ENCODE results near the gene NPDC1.
"Not testable (repeated sequence)": the region's sequence is repeated elsewhere in the genome, so short reads cannot be mapped to it uniquely, and the experiment has no call there.

Gene NPDC1

DNA sequence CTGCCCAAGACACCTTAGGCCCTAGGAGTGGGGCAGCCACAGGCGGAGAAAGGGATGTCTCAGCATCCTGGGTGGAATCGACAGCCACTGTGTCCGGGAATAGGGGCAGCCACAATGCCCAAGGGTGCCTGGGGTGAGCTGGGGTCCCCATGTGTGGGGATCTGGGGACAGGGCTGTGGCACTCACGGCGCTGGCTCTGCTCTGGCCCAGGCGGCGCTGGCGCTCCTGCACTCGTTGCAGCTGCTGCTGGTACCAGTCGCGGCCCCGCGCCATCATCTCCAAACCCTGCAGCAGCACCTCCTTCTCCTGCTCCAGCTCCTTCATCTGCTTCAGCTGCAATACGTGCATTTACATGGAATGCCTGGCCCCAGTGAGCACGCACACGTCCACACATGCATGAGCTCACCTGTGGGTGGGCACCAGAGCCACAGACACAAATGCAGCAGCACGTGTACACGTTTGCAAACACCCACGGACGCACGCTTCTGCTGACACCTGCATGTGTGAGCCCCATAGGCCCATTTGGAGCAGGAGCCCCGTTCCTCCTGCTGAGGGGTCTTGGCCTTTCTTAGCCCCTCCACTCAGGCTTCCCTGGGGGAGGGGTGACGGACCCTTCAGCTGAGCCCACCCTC, 19.5 kb upstream of the NPDC1 start:
- peaks cover 6% of the 10 kb centered on the region for H3K4me1 ChIP-seq
- H3K9me3 ChIP-seq, result no peaks in the 10 kb centered on the region
- H3K4me3 ChIP-seq (ENCODE audit: low read depth, low read length), result no peak overlapping the region
- TF ChIP-seq, protein P1, sequence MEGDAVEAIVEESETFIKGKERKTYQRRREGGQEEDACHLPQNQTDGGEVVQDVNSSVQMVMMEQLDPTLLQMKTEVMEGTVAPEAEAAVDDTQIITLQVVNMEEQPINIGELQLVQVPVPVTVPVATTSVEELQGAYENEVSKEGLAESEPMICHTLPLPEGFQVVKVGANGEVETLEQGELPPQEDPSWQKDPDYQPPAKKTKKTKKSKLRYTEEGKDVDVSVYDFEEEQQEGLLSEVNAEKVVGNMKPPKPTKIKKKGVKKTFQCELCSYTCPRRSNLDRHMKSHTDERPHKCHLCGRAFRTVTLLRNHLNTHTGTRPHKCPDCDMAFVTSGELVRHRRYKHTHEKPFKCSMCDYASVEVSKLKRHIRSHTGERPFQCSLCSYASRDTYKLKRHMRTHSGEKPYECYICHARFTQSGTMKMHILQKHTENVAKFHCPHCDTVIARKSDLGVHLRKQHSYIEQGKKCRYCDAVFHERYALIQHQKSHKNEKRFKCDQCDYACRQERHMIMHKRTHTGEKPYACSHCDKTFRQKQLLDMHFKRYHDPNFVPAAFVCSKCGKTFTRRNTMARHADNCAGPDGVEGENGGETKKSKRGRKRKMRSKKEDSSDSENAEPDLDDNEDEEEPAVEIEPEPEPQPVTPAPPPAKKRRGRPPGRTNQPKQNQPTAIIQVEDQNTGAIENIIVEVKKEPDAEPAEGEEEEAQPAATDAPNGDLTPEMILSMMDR (IDR thresholded peaks at IDR 0.05; ENCODE audit: low read depth, low read length), result no peak
- H3K27me3 ChIP-seq, result no peaks in the 10 kb centered on the region
- DNase-seq, result no peak
- peaks cover 39% of the 10 kb centered on the region for H3K36me3 ChIP-seq

DNA sequence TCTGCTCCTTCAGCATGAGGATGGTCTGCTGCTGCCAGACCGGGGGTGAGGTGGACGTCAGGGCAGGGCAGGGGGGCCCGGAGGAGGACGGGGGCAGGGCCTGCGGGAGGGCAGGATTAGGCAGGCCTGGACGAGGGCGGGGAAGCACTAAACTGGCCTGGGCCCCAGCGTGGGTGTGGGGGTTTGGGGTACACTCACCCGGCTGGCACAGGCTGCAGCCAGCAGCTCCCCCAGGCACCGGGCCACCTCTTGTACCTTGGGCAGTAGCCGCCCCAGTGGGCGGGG, 18.8 kb upstream of the NPDC1 start:
- H3K4me3 ChIP-seq (ENCODE audit: low read depth, low read length), result no peak overlapping the region
- no peaks in the 10 kb centered on the region for H3K9me3 ChIP-seq
- DNase-seq, result no peak
- H3K4me1 ChIP-seq, result peaks cover 6% of the 10 kb centered on the region
- H3K27me3 ChIP-seq, result no peaks in the 10 kb centered on the region
- peaks cover 39% of the 10 kb centered on the region for H3K36me3 ChIP-seq
- TF ChIP-seq, protein P1 (IDR thresholded peaks at IDR 0.05; ENCODE audit: low read depth, low read length), result no peak

DNA sequence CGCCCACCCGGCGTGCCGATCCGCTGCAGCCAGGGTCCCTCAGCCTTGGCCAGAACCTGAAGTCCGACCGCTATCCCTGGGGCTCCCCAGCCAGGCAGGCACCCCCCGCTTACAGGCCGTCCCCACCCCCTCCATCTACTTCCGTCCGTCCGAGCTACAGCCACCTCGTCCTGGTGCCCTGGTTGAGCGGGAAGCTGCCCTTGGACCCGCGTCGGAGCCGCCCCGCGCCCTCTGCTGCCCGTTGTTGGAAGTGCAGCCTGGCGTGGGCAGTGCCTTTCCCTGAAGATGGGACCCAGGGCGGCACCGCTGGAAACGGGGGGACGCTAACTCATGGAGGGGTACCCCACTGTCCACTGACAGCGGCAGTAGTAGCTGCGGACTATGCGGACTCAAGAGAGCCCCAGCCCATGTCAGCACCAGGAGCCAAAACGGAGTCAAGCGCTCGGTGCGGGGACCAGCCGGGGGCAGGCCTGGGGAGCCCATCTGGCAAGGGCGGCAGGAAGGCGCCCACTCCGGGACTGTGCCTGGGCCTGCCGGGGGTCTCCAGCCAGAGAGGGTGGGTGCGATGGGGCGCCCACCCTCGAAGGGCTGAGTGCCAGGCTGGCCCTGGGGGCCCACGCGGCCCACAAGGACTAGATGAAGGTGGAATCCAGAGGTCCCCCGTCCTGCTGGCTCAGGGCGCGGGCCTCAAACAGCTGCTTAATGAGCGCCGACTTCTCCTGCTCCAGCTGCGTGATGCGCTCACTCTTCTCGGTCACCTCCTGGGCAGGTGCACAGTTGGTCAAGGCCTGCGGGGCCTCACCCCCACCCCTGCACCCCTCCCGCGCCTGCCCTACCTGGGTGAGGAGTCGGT, 18.3 kb upstream of the NPDC1 start:
- TF ChIP-seq, protein P1 (IDR thresholded peaks at IDR 0.05; ENCODE audit: low read depth, low read length), result peak; percentile 81
- Histone ChIP-seq H3K36me3 (peaks cover 39% of the 10 kb centered on the region), H3K4me3 (ENCODE audit: low read depth, low read length) (no peak overlapping the region), H3K9me3 (no peaks in the 10 kb centered on the region), H3K27me3 (no peaks in the 10 kb centered on the region), H3K4me1 (peaks cover 6% of the 10 kb centered on the region)
- DNase-seq, result peak; percentile 80

DNA sequence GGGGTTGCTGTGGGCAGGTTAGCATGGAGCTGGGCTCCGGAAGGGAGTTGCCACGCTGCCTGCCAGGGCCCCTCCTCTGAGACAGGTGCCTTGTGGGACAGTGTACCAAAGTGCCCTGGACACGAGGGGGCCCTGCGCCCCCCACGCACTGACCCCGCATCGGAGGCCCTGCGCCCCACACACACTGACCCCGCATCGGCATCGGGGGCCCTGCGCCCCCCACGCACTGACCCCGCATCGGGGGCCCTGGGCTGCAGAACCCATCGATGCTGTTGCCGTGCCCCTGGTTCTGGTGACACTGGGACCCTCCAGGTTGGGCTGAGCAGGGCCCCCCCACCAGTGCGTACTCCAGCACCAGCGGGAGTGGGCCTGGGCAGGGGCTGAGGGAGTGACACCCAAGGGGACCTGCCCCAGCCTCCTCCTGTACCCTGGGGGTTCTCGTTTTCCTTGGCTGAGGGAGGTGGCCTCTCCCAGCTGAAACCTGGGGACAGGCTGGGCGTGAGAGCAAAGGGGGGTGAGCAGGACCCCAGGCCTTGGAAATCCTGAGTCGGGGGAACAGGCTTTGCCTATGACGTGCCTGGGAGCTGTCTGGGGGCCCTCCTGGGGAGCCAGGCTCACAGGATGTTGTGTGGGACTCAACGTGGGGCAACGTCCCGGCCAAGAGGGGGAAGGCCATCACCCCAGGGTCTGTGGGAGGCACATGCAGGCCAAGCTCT, 17.5 kb upstream of the NPDC1 start:
- Histone ChIP-seq H3K27me3 (no peaks in the 10 kb centered on the region), H3K36me3 (peaks cover 39% of the 10 kb centered on the region), H3K9me3 (no peaks in the 10 kb centered on the region), H3K4me3 (ENCODE audit: low read depth, low read length) (no peak overlapping the region), H3K4me1 (peaks cover 6% of the 10 kb centered on the region)
- TF ChIP-seq, protein P1 (IDR thresholded peaks at IDR 0.05; ENCODE audit: low read depth, low read length), result no peak
- DNase-seq, result no peak

DNA sequence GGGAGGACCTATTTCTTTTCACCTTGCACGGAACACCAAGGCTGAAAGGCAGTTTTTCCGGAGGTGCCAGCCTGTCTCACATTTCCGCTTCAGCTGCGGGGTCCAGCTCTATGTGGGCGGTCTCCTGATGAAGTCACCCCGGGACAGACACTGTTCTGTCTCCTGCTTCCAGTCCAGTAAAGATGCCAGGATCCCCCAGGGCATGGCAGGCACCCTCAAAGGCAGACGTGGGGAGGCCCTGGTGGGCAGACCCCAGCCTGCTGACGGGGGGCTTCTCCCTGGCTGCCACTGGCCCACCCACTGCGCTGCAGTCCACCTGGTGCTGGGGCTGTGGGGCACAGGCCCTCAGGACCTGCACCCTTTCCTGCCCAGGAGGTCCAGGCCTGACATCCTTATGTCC, 16.8 kb upstream of the NPDC1 start:
- H3K9me3 ChIP-seq; H3K27me3 ChIP-seq; DNase-seq; H3K4me1 ChIP-seq; H3K4me3 ChIP-seq (ENCODE audit: low read depth, low read length): not testable (repeated sequence)
- H3K36me3 ChIP-seq, result peaks cover 37% of the 10 kb centered on the region

DNA sequence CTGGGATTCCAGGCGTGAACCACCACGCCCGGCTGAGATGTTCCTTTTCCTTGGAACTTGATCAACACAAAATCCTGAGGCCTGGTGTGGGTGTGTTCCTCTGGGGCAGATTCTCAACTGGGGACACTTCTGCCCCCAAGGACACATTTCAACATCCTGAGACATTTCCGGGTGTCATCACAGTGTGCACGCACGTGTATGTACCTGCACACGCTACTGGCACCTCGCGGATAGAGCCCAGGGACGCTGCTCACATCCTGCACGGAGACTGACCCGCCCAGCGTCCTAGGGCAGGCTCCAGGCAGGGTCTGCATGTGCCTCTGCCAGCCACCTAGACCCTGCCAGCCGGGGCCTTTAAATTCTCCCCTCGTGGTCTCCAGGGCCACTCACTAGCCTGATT, 16.4 kb upstream of the NPDC1 start:
- H3K36me3 ChIP-seq, result peaks cover 36% of the 10 kb centered on the region
- DNase-seq, result no peak
- H3K4me1 ChIP-seq, result no peaks in the 10 kb centered on the region
- H3K9me3 ChIP-seq, result no peaks in the 10 kb centered on the region
- no peaks in the 10 kb centered on the region for H3K27me3 ChIP-seq
- TF ChIP-seq, protein P1 (IDR thresholded peaks at IDR 0.05; ENCODE audit: low read depth, low read length), result no peak
- H3K4me3 ChIP-seq (ENCODE audit: low read depth, low read length), result no peak overlapping the region
